Hepatocyte (in vitro differentiated cells): ENCODE results near the gene TMEM123.

Experiments
- EZH2phosphoT487 ChIP-seq: fragments of 200-600 bp; sonication (generic); IDR thresholded peaks from one replicate; pipeline ENCODE4 v1.6.1; 2018; ENCODE audit warnings: antibody characterized with exemption, mild to moderate bottlenecking, low read depth, moderate library complexity; ENCODE audit not compliant: unreplicated experiment, severe bottlenecking
- TF ChIP-seq, protein P1 (sequence below): fragments of 200-600 bp; sonication (generic); IDR thresholded peaks from 2 replicates; pipeline ENCODE4 v1.5.1; 2016; ENCODE audit warnings: antibody characterized with exemption, mild to moderate bottlenecking; ENCODE audit not compliant: poor library complexity

GRCh38 chr11:102429226-102429625 is 23.3 kb downstream of the TMEM123 start:
- TF ChIP-seq, protein P1, sequence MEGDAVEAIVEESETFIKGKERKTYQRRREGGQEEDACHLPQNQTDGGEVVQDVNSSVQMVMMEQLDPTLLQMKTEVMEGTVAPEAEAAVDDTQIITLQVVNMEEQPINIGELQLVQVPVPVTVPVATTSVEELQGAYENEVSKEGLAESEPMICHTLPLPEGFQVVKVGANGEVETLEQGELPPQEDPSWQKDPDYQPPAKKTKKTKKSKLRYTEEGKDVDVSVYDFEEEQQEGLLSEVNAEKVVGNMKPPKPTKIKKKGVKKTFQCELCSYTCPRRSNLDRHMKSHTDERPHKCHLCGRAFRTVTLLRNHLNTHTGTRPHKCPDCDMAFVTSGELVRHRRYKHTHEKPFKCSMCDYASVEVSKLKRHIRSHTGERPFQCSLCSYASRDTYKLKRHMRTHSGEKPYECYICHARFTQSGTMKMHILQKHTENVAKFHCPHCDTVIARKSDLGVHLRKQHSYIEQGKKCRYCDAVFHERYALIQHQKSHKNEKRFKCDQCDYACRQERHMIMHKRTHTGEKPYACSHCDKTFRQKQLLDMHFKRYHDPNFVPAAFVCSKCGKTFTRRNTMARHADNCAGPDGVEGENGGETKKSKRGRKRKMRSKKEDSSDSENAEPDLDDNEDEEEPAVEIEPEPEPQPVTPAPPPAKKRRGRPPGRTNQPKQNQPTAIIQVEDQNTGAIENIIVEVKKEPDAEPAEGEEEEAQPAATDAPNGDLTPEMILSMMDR: no peak
- no peak for TF ChIP-seq EZH2phosphoT487
